ENCODE data around the gene USP15.

DNA sequence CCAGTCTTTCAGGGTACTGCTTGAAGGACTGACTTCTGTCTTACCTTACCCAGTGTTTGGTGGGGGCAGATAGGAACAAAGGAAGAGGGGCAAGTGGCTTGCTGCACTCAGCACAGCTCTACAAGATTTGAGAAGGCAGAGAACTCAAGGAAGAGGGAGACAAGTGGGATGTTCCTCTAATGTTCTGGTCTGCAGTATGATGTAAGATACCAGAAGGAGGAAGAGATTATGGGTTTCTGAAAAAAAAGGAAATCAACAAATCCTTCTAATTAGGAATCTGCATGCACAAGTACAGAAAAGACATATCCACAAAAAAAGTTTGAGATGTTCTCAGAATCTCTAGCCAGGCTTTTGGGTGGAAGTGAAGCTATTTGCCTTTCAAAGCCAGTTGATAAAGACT is 37.1 kb downstream of the USP15 start:
- TF ChIP-seq POLR2A (IDR thresholded peaks at IDR 0.05) (no peak), CTCF (IDR thresholded peaks at IDR 0.05) (no peak)
